ENCODE results near the gene RUNX2. TPM values are rescaled to one million over a fixed set of nuclear protein-coding genes. Genes with fewer than 3 reads are reported as not detected.

The RUNX2 gene
- total RNA-seq, 2 experiments from 2014 or later: 5.1 to 6.3 TPM

GRCh38 chr6:45610374-45610773 is 282.2 kb downstream of the RUNX2 start:
- Mint-ChIP-seq H3K4me1 (peaks cover 12% of the 10 kb centered on the region), H3K9me3 (peaks cover 1% of the 10 kb centered on the region), H3K4me3 (no peak overlapping the region), H3K36me3 (no peaks in the 10 kb centered on the region), H3K27ac (no peak overlapping the region), H3K27me3 (no peaks in the 10 kb centered on the region)
- POLR2A ChIA-PET: no interaction called here
- ATAC-seq (ENCODE audit: low read depth) (no peak), DNase-seq (no peak)

GRCh38 chr6:45610832-45611231 is 282.7 kb downstream of the RUNX2 start:
- no peak overlapping the region for H3K27ac Mint-ChIP-seq
- POLR2A ChIA-PET: no interaction called here
- no peak overlapping the region for H3K4me3 Mint-ChIP-seq
- DNase-seq (no peak), ATAC-seq (ENCODE audit: low read depth) (no peak)
- H3K36me3 Mint-ChIP-seq: no peaks in the 10 kb centered on the region
- H3K9me3 Mint-ChIP-seq: peaks cover 1% of the 10 kb centered on the region
- H3K4me1 Mint-ChIP-seq: peaks cover 12% of the 10 kb centered on the region
- H3K27me3 Mint-ChIP-seq: no peaks in the 10 kb centered on the region

DNA sequence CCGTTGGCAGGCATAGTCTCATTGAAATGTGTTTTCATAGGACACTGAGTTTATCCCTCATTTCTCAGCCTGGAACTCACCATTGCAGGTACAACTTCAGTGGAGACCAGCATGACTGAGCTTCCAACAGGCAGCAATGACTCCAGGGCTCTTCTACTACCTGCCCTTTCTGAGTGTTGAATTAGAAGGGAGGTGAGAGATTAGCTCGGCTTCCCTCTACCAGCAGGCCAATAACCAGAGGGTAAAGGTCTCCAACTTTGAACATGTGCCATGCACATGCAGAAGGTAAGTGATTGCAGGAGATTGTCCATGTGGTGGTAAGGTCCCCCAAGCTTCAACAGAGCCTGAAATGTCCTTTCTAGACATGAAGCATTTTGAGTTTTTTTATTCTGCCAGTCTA is 283.4 kb downstream of the RUNX2 start:
- H3K4me1 Mint-ChIP-seq: peaks cover 12% of the 10 kb centered on the region

GRCh38 chr6:45613656-45614055 is 285.5 kb downstream of the RUNX2 start:
- no peak overlapping the region for H3K27ac Mint-ChIP-seq
- H3K27me3 Mint-ChIP-seq: no peaks in the 10 kb centered on the region
- peaks cover 3% of the 10 kb centered on the region for H3K4me1 Mint-ChIP-seq
- no peak for DNase-seq
- POLR2A ChIA-PET: no interaction called here
- no peak overlapping the region for H3K4me3 Mint-ChIP-seq
- H3K36me3 Mint-ChIP-seq: no peaks in the 10 kb centered on the region
- no peaks in the 10 kb centered on the region for H3K9me3 Mint-ChIP-seq
- no peak for ATAC-seq (ENCODE audit: low read depth)

More for the DNA sequence above, 283.4 kb downstream of the RUNX2 start:
- Mint-ChIP-seq H3K36me3 (no peaks in the 10 kb centered on the region), H3K4me3 (no peak overlapping the region), H3K27me3 (no peaks in the 10 kb centered on the region), H3K9me3 (peaks cover 1% of the 10 kb centered on the region), H3K27ac (no peak overlapping the region)
- POLR2A ChIA-PET: no interaction called here
- DNase-seq (no peak), ATAC-seq (ENCODE audit: low read depth) (no peak)

DNA sequence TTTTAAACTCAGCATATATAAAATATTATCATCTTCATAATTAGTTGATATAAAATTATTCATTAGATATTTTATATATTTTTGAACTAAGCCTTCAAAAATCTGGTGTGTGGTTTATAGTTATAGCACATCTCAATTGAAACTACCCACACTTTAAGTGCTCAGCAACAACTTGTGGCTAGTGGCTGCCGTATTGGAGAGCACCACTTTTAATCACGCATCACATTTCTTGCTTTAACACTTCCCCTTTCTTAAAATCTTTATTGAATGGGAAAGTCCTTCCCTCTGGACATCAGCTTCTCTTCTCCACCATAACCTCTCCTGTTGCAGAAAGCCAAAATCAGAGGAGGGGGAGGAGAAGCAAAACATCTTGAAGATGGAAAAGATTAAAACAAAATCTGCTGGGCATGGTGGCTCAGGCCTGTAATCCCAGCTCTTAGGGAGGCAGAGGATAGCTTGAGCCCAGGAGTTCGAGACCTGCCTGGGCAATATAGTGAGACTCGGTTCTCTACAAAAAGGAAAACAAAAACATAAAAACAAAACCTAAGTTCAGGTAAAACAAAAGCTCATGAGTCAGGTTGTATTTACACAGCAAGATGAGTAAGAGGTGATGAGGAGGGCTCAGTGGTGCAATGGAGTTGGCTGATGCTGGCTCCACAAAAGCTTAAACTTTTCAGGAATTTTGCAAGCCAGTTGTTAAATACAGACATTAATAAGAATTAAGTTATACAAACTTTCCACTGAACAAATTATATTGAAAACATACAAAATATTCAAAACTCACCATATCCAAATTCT is 286.6 kb downstream of the RUNX2 start:
- H3K36me3 Mint-ChIP-seq: no peaks in the 10 kb centered on the region

GRCh38 chr6:45616209-45616608 is 288.1 kb downstream of the RUNX2 start:
- Mint-ChIP-seq H3K4me3 (no peak overlapping the region), H3K27me3 (no peaks in the 10 kb centered on the region), H3K27ac (no peak overlapping the region), H3K4me1 (peaks cover 8% of the 10 kb centered on the region), H3K36me3 (no peaks in the 10 kb centered on the region), H3K9me3 (no peaks in the 10 kb centered on the region)
- POLR2A ChIA-PET: no interaction called here
- no peak for DNase-seq
- no peak for ATAC-seq (ENCODE audit: low read depth)

More for the DNA sequence above, 286.6 kb downstream of the RUNX2 start:
- POLR2A ChIA-PET: no interaction called here
- H3K4me1 Mint-ChIP-seq: no peaks in the 10 kb centered on the region
- H3K9me3 Mint-ChIP-seq: no peaks in the 10 kb centered on the region
- no peak for ATAC-seq (ENCODE audit: low read depth)
- H3K4me3 Mint-ChIP-seq: no peak overlapping the region
- H3K27ac Mint-ChIP-seq: no peak overlapping the region
- DNase-seq: no peak
- no peaks in the 10 kb centered on the region for H3K27me3 Mint-ChIP-seq

DNA sequence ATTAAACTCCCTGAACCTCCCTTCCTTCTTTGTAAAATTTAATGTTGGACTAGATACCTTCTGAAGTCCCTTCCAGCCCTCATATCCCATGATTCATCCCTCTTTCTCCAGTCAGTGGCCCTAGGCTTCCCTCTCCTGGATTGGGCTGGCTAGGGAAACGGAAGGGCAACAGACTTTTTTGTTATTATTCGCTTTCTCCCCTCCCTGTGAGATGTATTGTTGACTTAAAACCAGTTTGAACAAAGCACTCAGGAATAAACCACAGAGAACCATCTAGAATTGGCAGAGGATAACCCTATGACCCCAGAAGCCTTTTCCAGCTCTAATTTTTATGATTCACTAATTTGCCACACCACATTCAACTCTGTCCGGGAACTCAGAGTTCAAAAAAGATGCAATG is 289.3 kb downstream of the RUNX2 start:
- peaks cover 8% of the 10 kb centered on the region for H3K4me1 Mint-ChIP-seq

DNA sequence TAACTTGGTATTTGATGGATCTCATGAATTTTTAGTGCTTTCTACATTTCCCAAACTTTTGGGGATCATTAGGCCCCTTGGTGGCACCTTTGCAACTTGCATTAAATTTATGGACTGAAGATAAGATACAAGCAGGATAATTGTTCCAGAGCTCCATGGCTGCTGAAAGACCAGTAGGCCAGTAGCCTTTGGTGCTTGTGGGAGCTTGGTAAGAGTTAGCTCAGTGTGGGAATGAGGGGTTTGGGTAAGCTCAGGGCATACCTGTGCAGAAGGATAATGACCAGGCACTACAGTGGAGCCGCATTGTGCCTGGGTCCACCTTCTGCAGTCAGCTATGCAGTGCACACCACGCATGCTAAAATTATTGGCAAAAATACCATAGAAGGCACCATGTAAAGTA is 290.1 kb downstream of the RUNX2 start:
- Mint-ChIP-seq H3K36me3 (no peaks in the 10 kb centered on the region), H3K4me3 (no peak overlapping the region), H3K27ac (no peak overlapping the region), H3K27me3 (no peaks in the 10 kb centered on the region), H3K4me1 (peaks cover 8% of the 10 kb centered on the region), H3K9me3 (peaks cover 4% of the 10 kb centered on the region)
- POLR2A ChIA-PET: no interaction called here
- ATAC-seq (ENCODE audit: low read depth): no peak
- DNase-seq: no peak

More for the DNA sequence above, 289.3 kb downstream of the RUNX2 start:
- Mint-ChIP-seq H3K36me3 (no peaks in the 10 kb centered on the region), H3K9me3 (peaks cover under 1% of the 10 kb centered on the region), H3K27ac (no peak overlapping the region), H3K27me3 (no peaks in the 10 kb centered on the region), H3K4me3 (no peak overlapping the region)
- DNase-seq (no peak), ATAC-seq (ENCODE audit: low read depth) (no peak)
- POLR2A ChIA-PET: no interaction called here

- no peaks in the 10 kb centered on the region for H3K36me3 Mint-ChIP-seq
- peaks cover 5% of the 10 kb centered on the region for H3K9me3 Mint-ChIP-seq
- DNase-seq: no peak
- ATAC-seq (ENCODE audit: low read depth): no peak
- no peak overlapping the region for H3K27ac Mint-ChIP-seq
- peaks cover 8% of the 10 kb centered on the region for H3K4me1 Mint-ChIP-seq
- H3K27me3 Mint-ChIP-seq: no peaks in the 10 kb centered on the region
- POLR2A ChIA-PET: no interaction called here
- no peak overlapping the region for H3K4me3 Mint-ChIP-seq
Observed at GRCh38 chr6:45619211-45619760, 291.2 kb downstream of the RUNX2 start.

DNA sequence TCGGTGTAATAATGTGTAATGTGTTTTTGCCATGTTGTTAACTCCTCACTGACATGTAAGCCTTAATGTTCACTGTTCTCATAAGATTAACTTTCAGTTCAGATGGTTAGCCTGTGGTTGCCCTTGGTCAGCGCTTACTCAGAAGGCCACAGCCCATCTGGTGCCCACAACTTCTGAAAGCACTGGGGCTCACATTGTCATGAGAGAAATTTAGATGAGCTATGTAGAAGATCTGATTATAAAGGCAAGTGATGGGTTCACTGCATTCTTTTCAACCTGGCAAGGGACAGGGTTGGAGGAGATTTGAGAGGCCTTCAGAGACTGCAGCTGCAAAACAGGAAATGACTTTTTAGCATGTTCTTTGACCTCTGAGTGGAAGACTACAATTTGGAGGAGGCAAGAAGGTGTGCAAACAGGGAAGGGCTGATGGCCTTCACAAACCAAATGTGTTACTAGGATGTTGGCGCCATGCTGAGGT is 291.9 kb downstream of the RUNX2 start:
- ATAC-seq (ENCODE audit: low read depth): no peak
- DNase-seq: no peak
- Mint-ChIP-seq H3K4me3 (no peak overlapping the region), H3K9me3 (peaks cover 5% of the 10 kb centered on the region), H3K27ac (peak overlapping the region; percentile 17), H3K4me1 (peaks cover 10% of the 10 kb centered on the region), H3K27me3 (no peaks in the 10 kb centered on the region), H3K36me3 (no peaks in the 10 kb centered on the region)
- POLR2A ChIA-PET: no interaction called here

- Mint-ChIP-seq H3K36me3 (peaks cover 1% of the 10 kb centered on the region), H3K27ac (no peak overlapping the region), H3K4me3 (no peak overlapping the region), H3K27me3 (no peaks in the 10 kb centered on the region), H3K4me1 (peaks cover 10% of the 10 kb centered on the region), H3K9me3 (peaks cover 11% of the 10 kb centered on the region)
- no peak for ATAC-seq (ENCODE audit: low read depth)
- no peak for DNase-seq
- POLR2A ChIA-PET: no interaction called here
Observed at GRCh38 chr6:45624228-45624627, 296.1 kb downstream of the RUNX2 start.

- H3K4me3 Mint-ChIP-seq: no peak overlapping the region
- no peak for DNase-seq
- POLR2A ChIA-PET: no interaction called here
- H3K27ac Mint-ChIP-seq: no peak overlapping the region
- H3K27me3 Mint-ChIP-seq: no peaks in the 10 kb centered on the region
- H3K9me3 Mint-ChIP-seq: peaks cover 14% of the 10 kb centered on the region
- ATAC-seq (ENCODE audit: low read depth): no peak
- H3K36me3 Mint-ChIP-seq: peaks cover 1% of the 10 kb centered on the region
- H3K4me1 Mint-ChIP-seq: peaks cover 5% of the 10 kb centered on the region
Observed at GRCh38 chr6:45625191-45625664, 297.1 kb downstream of the RUNX2 start.

- POLR2A ChIA-PET: no interaction called here
- H3K36me3 Mint-ChIP-seq: peaks cover 1% of the 10 kb centered on the region
- peaks cover 2% of the 10 kb centered on the region for H3K4me1 Mint-ChIP-seq
- peaks cover 14% of the 10 kb centered on the region for H3K9me3 Mint-ChIP-seq
- H3K27ac Mint-ChIP-seq: no peak overlapping the region
- DNase-seq (no peak), ATAC-seq (ENCODE audit: low read depth) (no peak)
- no peak overlapping the region for H3K4me3 Mint-ChIP-seq
- no peaks in the 10 kb centered on the region for H3K27me3 Mint-ChIP-seq
Observed at GRCh38 chr6:45626087-45626891, 298.2 kb downstream of the RUNX2 start.
